Measurements from ENCODE around the gene DPP7.
"Not testable (repeated sequence)": the region's sequence is repeated elsewhere in the genome, so short reads cannot be mapped to it uniquely, and the experiment has no call there.

The DPP7 gene

GRCh38 chr9:137147091-137147792 lies 32.7 kb upstream of the DPP7 start:
- no peak for DNase-seq

GRCh38 chr9:137146527-137146918 lies 32.0 kb upstream of the DPP7 start:
- DNase-seq, result no peak

- no peak for DNase-seq
Observed at GRCh38 chr9:137145731-137146526, 31.4 kb upstream of the DPP7 start.

GRCh38 chr9:137143459-137143858 lies 28.9 kb upstream of the DPP7 start:
- DNase-seq, result no peak

- DNase-seq, result no peak
Observed at GRCh38 chr9:137141976-137142936, 27.7 kb upstream of the DPP7 start.

GRCh38 chr9:137141050-137141810 lies 26.7 kb upstream of the DPP7 start:
- DNase-seq, result no peak

GRCh38 chr9:137140151-137141012 lies 25.8 kb upstream of the DPP7 start:
- no peak for DNase-seq

- no peak for DNase-seq
Observed at GRCh38 chr9:137139468-137140150, 25.1 kb upstream of the DPP7 start.

GRCh38 chr9:137138722-137139467 lies 24.4 kb upstream of the DPP7 start, which contains the start of gene GRIN1:
Gene GRIN1, plus strand, starts transcription at chr9:137139154. Its CDS starts 333 bp downstream, at chr9:137139487.
- no peak for DNase-seq

GRCh38 chr9:137138058-137138721 lies 23.7 kb upstream of the DPP7 start:
- DNase-seq, result no peak

- DNase-seq, result no peak
Observed at GRCh38 chr9:137136881-137137607, 22.5 kb upstream of the DPP7 start.

GRCh38 chr9:137136261-137136880 lies 21.8 kb upstream of the DPP7 start:
- no peak for DNase-seq

GRCh38 chr9:137135154-137135553 lies 20.6 kb upstream of the DPP7 start:
- DNase-seq, result not testable (repeated sequence)

- no peak for DNase-seq
Observed at GRCh38 chr9:137134191-137134590, 19.7 kb upstream of the DPP7 start.

GRCh38 chr9:137130176-137130755 lies 15.7 kb upstream of the DPP7 start:
- DNase-seq, result no peak

GRCh38 chr9:137129456-137130175 lies 15.1 kb upstream of the DPP7 start:
- DNase-seq, result peak; percentile 82

GRCh38 chr9:137128862-137129455 lies 14.4 kb upstream of the DPP7 start:
- no peak for DNase-seq
